Measurements from ENCODE around the gene DIS3L2. TPM values are rescaled to one million over a fixed set of nuclear protein-coding genes. Genes with fewer than 3 reads are reported as not detected.
A peak's percentile ranks its signal among the peaks of the same experiment; 100 is the strongest.
"Not testable (repeated sequence)": the region's sequence is repeated elsewhere in the genome, so short reads cannot be mapped to it uniquely, and the experiment has no call there.

The DIS3L2 gene
- total and polyA plus RNA-seq, 2 of the 8 experiments (the other 6 are each of a cell fraction or from before 2014, with no cell fraction given) = 11.5 to 21.6 TPM

DNA sequence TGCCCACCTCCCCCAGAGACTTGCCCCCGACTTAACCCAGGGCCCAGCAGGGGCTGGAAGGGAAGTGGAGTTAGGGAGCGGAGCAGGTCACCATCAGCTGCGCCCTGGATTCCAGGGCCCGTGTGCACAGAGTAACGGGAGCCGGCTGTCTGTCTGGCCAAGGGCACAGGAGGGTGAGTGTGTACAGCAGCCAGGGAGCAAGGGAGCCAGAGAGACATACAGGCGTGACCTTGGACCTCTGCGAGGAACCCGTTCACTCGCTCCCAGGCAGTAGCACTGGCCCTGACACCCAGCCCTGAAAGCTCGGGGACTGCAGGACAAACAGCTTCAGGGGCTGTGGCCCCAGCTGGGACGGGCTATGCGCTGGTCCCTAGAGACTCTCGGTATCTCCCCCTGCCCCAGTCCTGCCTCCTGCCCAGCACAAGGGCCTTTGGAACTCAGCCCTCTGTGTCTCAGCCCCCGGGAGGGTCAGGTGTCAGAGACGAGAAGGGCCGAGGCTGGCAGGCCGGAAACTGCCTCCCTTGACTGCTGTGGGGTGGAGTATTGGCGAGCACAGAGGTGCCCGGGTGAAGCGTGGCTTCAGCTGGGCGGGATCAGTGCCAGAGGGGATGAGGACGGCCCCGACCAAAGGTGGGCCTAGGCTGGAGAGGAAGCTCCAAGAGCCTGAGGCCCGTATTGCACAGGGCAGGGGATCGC lies 370.9 kb downstream of the DIS3L2 start:
- Histone ChIP-seq H2BK12ac (ENCODE audit: low read depth, low read length) (0 out of 2 replicates have a peak overlapping the region, but pooled peaks have one; percentile 17), H2BK15ac (ENCODE audit: low read length) (0 out of 2 replicates have a peak overlapping the region, but pooled peaks have one; percentile 72), H4K8ac (ENCODE audit: extremely low read depth, insufficient read depth, low read length) (peak overlapping the region; percentile 25; the same call in 1 of the 2 replicates)
- H3K9me3 ChIP-seq (ENCODE audit: insufficient read depth in 2 of 2, low read depth in 1 of 2, low read length in 1 of 2); H2BK5ac ChIP-seq (ENCODE audit: low read depth, low read length); H3K36me3 ChIP-seq (ENCODE audit: control insufficient read depth in 2 of 4, insufficient read depth in 4 of 4, low read length in 3 of 4); H3K4me3 ChIP-seq (ENCODE audit: extremely low read depth in 1 of 4, insufficient read depth in 2 of 4, low read depth in 3 of 4, low read length in 4 of 4); H3K9ac ChIP-seq (replicated peaks in 1 of 4; ENCODE audit: extremely low read depth in 1 of 4, low read depth in 3 of 4, low read length in 3 of 4); H3K79me2 ChIP-seq (ENCODE audit: control insufficient read depth in 1 of 2, insufficient read depth in 2 of 2, low read length in 2 of 2); H2BK120ac ChIP-seq (replicated peaks; ENCODE audit: low read depth, low read length); H4K5ac ChIP-seq (ENCODE audit: insufficient read length, low read depth, low read length); POLR2A ChIA-PET (ENCODE audit: partially characterized antibody); H3K27ac ChIP-seq (ENCODE audit: low read depth, low read length); H3K4me1 ChIP-seq (replicated peaks in 1 of 4; ENCODE audit: control insufficient read depth in 3 of 4, insufficient read depth in 4 of 4, low read length in 3 of 4); H3K4me2 ChIP-seq (ENCODE audit: insufficient read depth in 1 of 2, low read depth in 2 of 2, low read length in 2 of 2); DNase-seq (ENCODE audit: low read depth in 1 of 2, low spot score in 2 of 2); H3K14ac ChIP-seq (ENCODE audit: insufficient read length); H2AFZ ChIP-seq (ENCODE audit: low read length); H3K79me1 ChIP-seq (ENCODE audit: low read depth, low read length); H3K23ac ChIP-seq (ENCODE audit: insufficient read length); H3K56ac ChIP-seq (replicated peaks; ENCODE audit: insufficient read length, low read depth, low read length); H3K27me3 ChIP-seq (replicated peaks in 1 of 4; ENCODE audit: control insufficient read depth in 3 of 4, extremely low read depth in 1 of 4, insufficient read depth in 3 of 4, low read length in 3 of 4); H4K91ac ChIP-seq (replicated peaks; ENCODE audit: insufficient read length, low read length); H3K18ac ChIP-seq (ENCODE audit: extremely low read depth, low read length); H4K20me1 ChIP-seq (replicated peaks in 1 of 2; ENCODE audit: control insufficient read depth in 1 of 2, insufficient read depth in 2 of 2, low read length in 2 of 2); H3K23me2 ChIP-seq (ENCODE audit: low read depth, low read length); H2BK20ac ChIP-seq (ENCODE audit: low read length); H3K4ac ChIP-seq (replicated peaks; ENCODE audit: insufficient read length, low read depth, low read length); H2AK5ac ChIP-seq (ENCODE audit: low read depth, low read length): not testable (repeated sequence)
- peak; percentile 32 for FAIRE-seq
- 86% methylated on average over 17 of the region's 26 CpGs; no CpG with 5 or more reads in 1 of the 2 experiments for WGBS, 2 experiments (ENCODE audit: extremely low coverage in 1 of 2, insufficient coverage in 1 of 2, insufficient read length in 1 of 2, insufficient replicate concordance in 2 of 2, low coverage in 1 of 2, low lambda C conversion rate in 2 of 2, missing lambda C conversion rate in 1 of 2)
- CTCF ChIA-PET (ENCODE audit: partially characterized antibody) = interaction anchor here (1.1 to 5.5 kb wide), 3 partner anchors 108 to 478 kb away, joined by 3 to 67 read pairs (median 3); no protein-coding TSS in a partner anchor

All from H1 (cell line).